SK-N-MC (cell line): ENCODE measurements around the gene SP5.

Experiments
- DNase-seq: peaks from one replicate; pipeline ENCODE4 v3.0.0-alpha.2; 2011; ENCODE audit warnings: low read depth, low spot score
- H3K27ac ChIP-seq: fragments of 200-600 bp; sonication (generic); 2 replicates; pipeline ENCODE4 v1.5.1; 2016; ENCODE audit warnings: mixed run types
- H3K36me3 ChIP-seq: fragments of 200-600 bp; sonication (generic); 2 replicates; pipeline ENCODE4 v1.6.1; 2017; ENCODE audit warnings: antibody characterized with exemption, low read length, mixed read lengths; ENCODE audit not compliant: insufficient read depth
- H3K4me3 ChIP-seq: fragments of 200-600 bp; sonication (generic); 2 replicates; pipeline ENCODE4 v1.5.1; 2016
- H3K9ac ChIP-seq: fragments of 200-600 bp; sonication (generic); 2 replicates; pipeline ENCODE4 v1.8.0; 2017; ENCODE audit warnings: mixed run types, mixed read lengths; ENCODE audit not compliant: insufficient read length
- H3K9me3 ChIP-seq: fragments of 200-600 bp; sonication (generic); 2 replicates; pipeline ENCODE4 v1.6.1; 2017; ENCODE audit warnings: low read depth, mild to moderate bottlenecking, antibody characterized with exemption, low read length, moderate library complexity, mixed read lengths
- EZH2 ChIP-seq: fragments of 200-600 bp; sonication (generic); IDR thresholded peaks from one replicate; pipeline ENCODE4 v1.6.1; 2017; ENCODE audit warnings: antibody characterized with exemption
- FOXP2 ChIP-seq: optimal IDR thresholded peaks from 2 replicates; pipeline ENCODE3; 2011; ENCODE audit warnings: mild to moderate bottlenecking, moderate library complexity; ENCODE audit not compliant: insufficient read depth; ENCODE audit errors: extremely low read length, control extremely low read depth
- POLR2AphosphoS5 ChIP-seq: IDR thresholded peaks from 2 replicates; pipeline ENCODE4 v1.6.1; 2012; ENCODE audit warnings: mild to moderate bottlenecking, low read depth, low read length, borderline replicate concordance

SP5 gene

GRCh38 chr2:170681311-170681710 is 33.8 kb upstream of the SP5 start:
- Histone ChIP-seq H3K27ac (no peak overlapping the region), H3K9ac (no peak overlapping the region), H3K36me3 (no peaks in the 10 kb centered on the region), H3K4me3 (no peak overlapping the region), H3K9me3 (no peaks in the 10 kb centered on the region)
- TF ChIP-seq FOXP2 (no peak), EZH2 (no peak), POLR2AphosphoS5 (no peak)
- no peak for DNase-seq

- DNase-seq: no peak
- H3K36me3 ChIP-seq: no peaks in the 10 kb centered on the region
- H3K9me3 ChIP-seq: no peaks in the 10 kb centered on the region
Measured at GRCh38 chr2:170685591-170685990, 29.5 kb upstream of the SP5 start.

GRCh38 chr2:170689481-170689880 is 25.7 kb upstream of the SP5 start:
- no peaks in the 10 kb centered on the region for H3K9me3 ChIP-seq
- no peak overlapping the region for H3K9ac ChIP-seq
- no peak overlapping the region for H3K27ac ChIP-seq
- no peak for TF ChIP-seq EZH2
- no peak for TF ChIP-seq FOXP2
- TF ChIP-seq POLR2AphosphoS5: no peak
- no peak overlapping the region for H3K4me3 ChIP-seq
- H3K36me3 ChIP-seq: no peaks in the 10 kb centered on the region
- DNase-seq: no peak

More at GRCh38 chr2:170685591-170685990, 29.5 kb upstream of the SP5 start:
- Histone ChIP-seq H3K4me3 (no peak overlapping the region), H3K9ac (no peak overlapping the region), H3K27ac (no peak overlapping the region)
- no peak for TF ChIP-seq POLR2AphosphoS5
- no peak for TF ChIP-seq FOXP2
- no peak for TF ChIP-seq EZH2

GRCh38 chr2:170690640-170691039 is 24.5 kb upstream of the SP5 start:
- TF ChIP-seq EZH2: no peak
- TF ChIP-seq FOXP2: no peak
- no peak for TF ChIP-seq POLR2AphosphoS5
- H3K9ac ChIP-seq: no peak overlapping the region

GRCh38 chr2:170694316-170694715 is 20.8 kb upstream of the SP5 start:
- TF ChIP-seq POLR2AphosphoS5 (no peak), FOXP2 (no peak), EZH2 (no peak)
- H3K4me3 ChIP-seq: no peak overlapping the region
- H3K36me3 ChIP-seq: no peaks in the 10 kb centered on the region
- no peak overlapping the region for H3K9ac ChIP-seq
- DNase-seq: no peak
- no peak overlapping the region for H3K27ac ChIP-seq
- no peaks in the 10 kb centered on the region for H3K9me3 ChIP-seq

More at GRCh38 chr2:170690640-170691039, 24.5 kb upstream of the SP5 start:
- Histone ChIP-seq H3K27ac (no peak overlapping the region), H3K36me3 (no peaks in the 10 kb centered on the region), H3K9me3 (no peaks in the 10 kb centered on the region), H3K4me3 (no peak overlapping the region)
- no peak for DNase-seq

- no peak overlapping the region for H3K4me3 ChIP-seq
- no peak for TF ChIP-seq POLR2AphosphoS5
- no peak for TF ChIP-seq FOXP2
- no peak for TF ChIP-seq EZH2
- DNase-seq: no peak
- no peaks in the 10 kb centered on the region for H3K36me3 ChIP-seq
- no peak overlapping the region for H3K9ac ChIP-seq
- no peaks in the 10 kb centered on the region for H3K9me3 ChIP-seq
- H3K27ac ChIP-seq: no peak overlapping the region
Measured at GRCh38 chr2:170695521-170696410, 19.4 kb upstream of the SP5 start.

GRCh38 chr2:170696948-170697347 is 18.2 kb upstream of the SP5 start:
- Histone ChIP-seq H3K36me3 (no peaks in the 10 kb centered on the region), H3K27ac (no peak overlapping the region), H3K9ac (no peak overlapping the region), H3K9me3 (no peaks in the 10 kb centered on the region), H3K4me3 (no peak overlapping the region)
- no peak for DNase-seq
- TF ChIP-seq POLR2AphosphoS5: no peak
- no peak for TF ChIP-seq EZH2
- TF ChIP-seq FOXP2: no peak

GRCh38 chr2:170701011-170701410 is 14.1 kb upstream of the SP5 start:
- no peak overlapping the region for H3K27ac ChIP-seq
- TF ChIP-seq POLR2AphosphoS5: no peak
- TF ChIP-seq EZH2: no peak
- no peak for TF ChIP-seq FOXP2

GRCh38 chr2:170703776-170704476 is 11.2 kb upstream of the SP5 start:
- DNase-seq: no peak
- no peak overlapping the region for H3K4me3 ChIP-seq
- H3K9ac ChIP-seq: no peak overlapping the region
- no peaks in the 10 kb centered on the region for H3K9me3 ChIP-seq
- H3K27ac ChIP-seq: no peak overlapping the region
- H3K36me3 ChIP-seq: no peaks in the 10 kb centered on the region
- TF ChIP-seq FOXP2: no peak
- no peak for TF ChIP-seq EZH2
- TF ChIP-seq POLR2AphosphoS5: no peak

More at GRCh38 chr2:170701011-170701410, 14.1 kb upstream of the SP5 start:
- DNase-seq: no peak
- no peak overlapping the region for H3K4me3 ChIP-seq
- no peaks in the 10 kb centered on the region for H3K36me3 ChIP-seq
- H3K9me3 ChIP-seq: no peaks in the 10 kb centered on the region
- H3K9ac ChIP-seq: no peak overlapping the region
